ENCODE data around the gene ASPSCR1.

- TF ChIP-seq POLR2A (IDR thresholded peaks at IDR 0.05; ENCODE audit: low read length) (no peak), GATA1 (IDR thresholded peaks at IDR 0.05; ENCODE audit: low read depth, low read length) (no peak)
Observed at GRCh38 chr17:82021900-82022309, 44.5 kb downstream of the ASPSCR1 start.

Measured in erythroblast (primary cell).